HFFc6 (cell line): ENCODE data around the gene CCDC142. TPM values are rescaled to one million over a fixed set of nuclear protein-coding genes. Genes with fewer than 3 reads are reported as not detected.
"Not testable (repeated sequence)": the region's sequence is repeated elsewhere in the genome, so short reads cannot be mapped to it uniquely, and the experiment has no call there.

Source experiments
- DNase-seq: peaks from one replicate; pipeline ENCODE4 v3.0.0-alpha.2; 2018
- H3K27ac Mint-ChIP-seq: 2 replicates; pipeline ENCODE4 v1.8.0; 2020; ENCODE audit warnings: mild to moderate bottlenecking, mixed read lengths
- H3K27me3 Mint-ChIP-seq: 2 replicates; pipeline ENCODE4 v1.8.0; 2021; ENCODE audit warnings: mild to moderate bottlenecking, moderate library complexity, mixed read lengths; ENCODE audit not compliant: insufficient read depth
- H3K36me3 Mint-ChIP-seq: 2 replicates; pipeline ENCODE4 v1.8.0; 2021; ENCODE audit warnings: low read depth, mixed read lengths
- H3K4me1 Mint-ChIP-seq: 2 replicates; pipeline ENCODE4 v1.8.0; 2020; ENCODE audit warnings: low read depth, mixed read lengths
- H3K4me3 Mint-ChIP-seq: 2 replicates; pipeline ENCODE4 v1.8.0; 2020; ENCODE audit warnings: mild to moderate bottlenecking, moderate library complexity, mixed read lengths
- H3K9me3 Mint-ChIP-seq: 2 replicates; pipeline ENCODE4 v1.8.0; 2020; ENCODE audit warnings: mild to moderate bottlenecking, mixed read lengths
- CTCF ChIP-seq: fragments of 200-600 bp; sonication (generic); IDR thresholded peaks from 2 replicates; pipeline ENCODE4 v1.5.0; 2021; ENCODE audit warnings: antibody characterized with exemption, mild to moderate bottlenecking
- total RNA-seq, 6 experiments: library from RNA; stranded (reverse); fragmentation: NEBNext Ultra II Directional; extraction: Animal tissue kit (Norgen Biotek cat#: 25700); gene quantifications; 2 replicates in 1 of 6; 3 replicates in 5 of 6; pipeline ENCODE4 v1.2.3, GENCODE V29; 2021

CCDC142 gene
- total RNA-seq, 6 experiments from 2014 or later = 8.5 to 11.1 (median 10.2) TPM

- no peak for DNase-seq
- Mint-ChIP-seq H3K4me3 (no peak overlapping the region), H3K4me1 (peaks cover 40% of the 10 kb centered on the region), H3K27me3 (no peaks in the 10 kb centered on the region), H3K36me3 (peaks cover 47% of the 10 kb centered on the region), H3K9me3 (no peaks in the 10 kb centered on the region), H3K27ac (no peak overlapping the region)
- no peak for TF ChIP-seq CTCF
Observed at GRCh38 chr2:74489906-74490305, 7.1 kb upstream of the CCDC142 start.

- DNase-seq = no peak
Observed at GRCh38 chr2:74488643-74489481, 6.1 kb upstream of the CCDC142 start.

GRCh38 chr2:74486141-74486540, 3.3 kb upstream of the CCDC142 start:
- Mint-ChIP-seq H3K27me3 (peaks cover 1% of the 10 kb centered on the region; the same call in 1 of the 2 replicates), H3K27ac (peak overlapping the region; percentile 45), H3K9me3 (no peaks in the 10 kb centered on the region), H3K4me1 (peaks cover 44% of the 10 kb centered on the region), H3K4me3 (no peak overlapping the region), H3K36me3 (peaks cover 29% of the 10 kb centered on the region)
- no peak for TF ChIP-seq CTCF
- DNase-seq = no peak

More at GRCh38 chr2:74488643-74489481, 6.1 kb upstream of the CCDC142 start:
- peaks cover 42% of the 10 kb centered on the region for H3K4me1 Mint-ChIP-seq
- H3K36me3 Mint-ChIP-seq = peaks cover 41% of the 10 kb centered on the region
- no peaks in the 10 kb centered on the region for H3K9me3 Mint-ChIP-seq
- H3K4me3 Mint-ChIP-seq = peak overlapping the region; percentile 46; the same call in 1 of the 2 replicates
- peak overlapping the region; percentile 69 for H3K27ac Mint-ChIP-seq
- TF ChIP-seq CTCF = 0 out of 2 replicates have a peak, but pooled peaks have one; percentile 8
- no peaks in the 10 kb centered on the region for H3K27me3 Mint-ChIP-seq

GRCh38 chr2:74483675-74484164, 922 bp upstream of the CCDC142 start:
- H3K36me3 Mint-ChIP-seq = peaks cover 24% of the 10 kb centered on the region

GRCh38 chr2:74481961-74482800, 617 bp downstream of the CCDC142 start:
- Mint-ChIP-seq H3K4me1 (peaks cover 32% of the 10 kb centered on the region), H3K27ac (peak overlapping the region; percentile 89), H3K4me3 (peak overlapping the region; percentile 94), H3K27me3 (peaks cover 1% of the 10 kb centered on the region; the same call in 1 of the 2 replicates), H3K36me3 (peaks cover 24% of the 10 kb centered on the region), H3K9me3 (no peaks in the 10 kb centered on the region)
- no peak for TF ChIP-seq CTCF
- DNase-seq = no peak

More at GRCh38 chr2:74483675-74484164, 922 bp upstream of the CCDC142 start:
- peak overlapping the region; percentile 94 for H3K4me3 Mint-ChIP-seq
- peak overlapping the region; percentile 89 for H3K27ac Mint-ChIP-seq
- not testable (repeated sequence) for H3K27me3 Mint-ChIP-seq, DNase-seq, H3K9me3 Mint-ChIP-seq
- H3K4me1 Mint-ChIP-seq = peaks cover 43% of the 10 kb centered on the region
